GM12873 (cell line): ENCODE measurements around the gene ALG2.

Source experiments
- TF ChIP-seq, protein P1 (sequence below): IDR thresholded peaks from 2 replicates; pipeline ENCODE4 v1.5.1; 2012; ENCODE audit warnings: low read depth, mild to moderate bottlenecking, moderate library complexity, low read length, control low read depth; ENCODE audit not compliant: insufficient read depth; ENCODE audit errors: missing control alignments

ALG2 gene

DNA sequence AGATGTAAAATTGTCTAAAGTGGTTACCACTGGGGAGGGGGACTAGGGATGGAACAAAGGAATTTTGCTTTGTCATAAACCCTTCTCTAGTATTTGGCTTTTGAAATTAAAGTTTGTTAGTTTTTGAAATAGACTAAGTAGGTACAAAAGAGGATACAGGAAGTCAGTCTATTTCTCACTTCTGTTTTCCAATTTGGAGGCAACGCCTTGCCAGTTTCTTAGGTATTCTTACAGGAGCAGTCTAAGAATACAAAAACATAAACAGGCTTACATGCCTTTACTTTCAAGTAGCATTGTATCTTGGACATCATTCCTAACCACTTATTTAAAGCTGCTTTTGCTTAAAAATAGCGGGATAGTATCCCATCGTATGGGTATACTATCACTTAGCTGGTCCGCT, 34.4 kb downstream of the ALG2 start:
- TF ChIP-seq, protein P1, sequence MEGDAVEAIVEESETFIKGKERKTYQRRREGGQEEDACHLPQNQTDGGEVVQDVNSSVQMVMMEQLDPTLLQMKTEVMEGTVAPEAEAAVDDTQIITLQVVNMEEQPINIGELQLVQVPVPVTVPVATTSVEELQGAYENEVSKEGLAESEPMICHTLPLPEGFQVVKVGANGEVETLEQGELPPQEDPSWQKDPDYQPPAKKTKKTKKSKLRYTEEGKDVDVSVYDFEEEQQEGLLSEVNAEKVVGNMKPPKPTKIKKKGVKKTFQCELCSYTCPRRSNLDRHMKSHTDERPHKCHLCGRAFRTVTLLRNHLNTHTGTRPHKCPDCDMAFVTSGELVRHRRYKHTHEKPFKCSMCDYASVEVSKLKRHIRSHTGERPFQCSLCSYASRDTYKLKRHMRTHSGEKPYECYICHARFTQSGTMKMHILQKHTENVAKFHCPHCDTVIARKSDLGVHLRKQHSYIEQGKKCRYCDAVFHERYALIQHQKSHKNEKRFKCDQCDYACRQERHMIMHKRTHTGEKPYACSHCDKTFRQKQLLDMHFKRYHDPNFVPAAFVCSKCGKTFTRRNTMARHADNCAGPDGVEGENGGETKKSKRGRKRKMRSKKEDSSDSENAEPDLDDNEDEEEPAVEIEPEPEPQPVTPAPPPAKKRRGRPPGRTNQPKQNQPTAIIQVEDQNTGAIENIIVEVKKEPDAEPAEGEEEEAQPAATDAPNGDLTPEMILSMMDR: no peak

DNA sequence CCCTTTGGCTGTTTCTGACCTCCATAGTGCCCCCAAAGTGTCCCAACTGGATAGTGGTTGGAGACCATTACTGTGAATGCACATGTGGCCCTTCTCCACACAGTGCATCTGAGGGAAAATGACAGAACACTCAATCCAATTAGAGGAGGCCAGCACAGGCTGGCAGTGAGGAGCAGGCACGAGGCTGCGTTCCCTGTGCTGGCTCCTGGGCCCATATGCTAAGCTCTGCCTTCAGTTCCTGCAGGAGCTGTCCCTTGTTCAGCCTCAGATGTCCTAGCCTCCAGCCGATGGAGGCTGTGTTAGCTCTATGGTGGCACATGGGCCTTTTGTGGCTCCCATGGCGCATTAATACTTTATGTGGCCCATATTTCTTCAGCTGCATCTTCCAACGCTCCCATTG, 35.8 kb downstream of the ALG2 start:
- TF ChIP-seq, protein P1: no peak

DNA sequence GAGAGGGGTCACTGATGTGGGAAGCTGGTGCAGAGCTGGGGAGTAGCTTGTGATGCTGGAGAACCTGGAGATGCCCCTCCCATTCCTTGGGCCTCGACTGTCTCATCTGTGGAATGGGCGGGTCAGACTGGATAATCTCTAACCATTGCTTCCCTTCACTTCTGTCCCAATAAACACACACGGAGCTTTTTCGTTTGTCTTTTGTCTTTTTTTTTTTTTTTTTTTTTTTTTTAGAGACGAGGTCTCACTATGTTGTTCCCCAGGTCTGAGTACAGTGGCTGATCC, 36.5 kb downstream of the ALG2 start:
- TF ChIP-seq, protein P1: no peak

DNA sequence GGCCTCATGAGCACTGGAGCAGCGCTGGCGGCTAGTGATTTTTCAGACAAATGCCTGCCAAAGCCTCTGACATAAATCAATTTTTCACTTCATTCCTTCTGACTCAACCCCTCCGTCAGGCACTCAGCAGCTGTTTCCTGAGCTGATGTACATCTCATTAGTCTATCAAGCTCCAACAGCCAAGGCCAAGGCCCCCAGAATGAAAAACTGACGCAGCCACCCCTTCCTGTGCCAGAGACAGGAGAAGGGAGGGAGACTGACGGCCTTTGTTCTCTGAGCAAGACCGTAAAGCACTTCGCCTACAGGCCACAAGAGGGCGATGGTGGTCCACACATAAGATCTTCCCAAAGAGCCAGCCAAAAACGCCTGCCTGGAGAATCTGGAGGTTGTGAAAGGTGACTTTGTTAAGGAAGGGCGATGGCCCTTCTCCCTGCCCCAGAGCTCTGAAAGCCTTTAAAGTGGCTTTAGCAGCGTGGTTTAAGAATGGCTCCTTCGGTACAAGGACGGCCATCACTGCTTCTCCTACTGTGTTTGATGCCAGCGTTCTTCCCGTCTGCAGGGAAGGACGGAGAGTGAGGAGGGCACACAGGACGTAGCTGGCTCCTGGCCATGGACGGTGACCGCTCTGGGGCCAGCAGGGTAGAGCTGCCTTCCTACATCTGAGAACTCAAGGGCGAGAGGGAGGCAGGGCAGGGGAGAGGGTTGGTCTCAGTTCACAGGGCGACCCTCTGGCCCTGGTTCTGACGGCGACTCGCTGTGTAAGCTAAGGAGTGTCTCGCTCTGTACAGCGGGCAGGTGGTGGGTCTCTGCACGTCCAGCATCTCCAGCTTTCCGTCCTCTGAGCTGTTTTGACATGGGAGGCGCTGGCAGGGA, 37.0 kb downstream of the ALG2 start:
- TF ChIP-seq, protein P1: peak; percentile 95

DNA sequence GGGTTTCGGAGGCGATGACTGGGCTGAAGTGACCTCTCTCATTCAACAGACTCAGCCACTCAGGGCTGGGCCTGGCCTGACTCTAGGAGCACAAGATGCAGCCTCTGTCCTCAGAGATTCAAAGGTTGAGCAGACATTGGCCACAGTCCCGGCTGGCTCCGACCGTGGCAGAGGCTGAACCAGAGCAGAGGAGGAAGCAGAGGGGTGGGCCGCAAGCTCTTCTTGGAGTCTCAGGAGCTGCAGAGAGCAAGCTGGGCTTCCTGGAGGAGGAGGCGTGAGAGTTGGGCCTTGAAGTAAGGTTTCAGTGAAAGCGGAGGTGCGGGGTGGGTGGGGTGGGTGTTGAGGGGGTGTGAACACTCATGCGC, 37.6 kb downstream of the ALG2 start:
- TF ChIP-seq, protein P1: no peak

DNA sequence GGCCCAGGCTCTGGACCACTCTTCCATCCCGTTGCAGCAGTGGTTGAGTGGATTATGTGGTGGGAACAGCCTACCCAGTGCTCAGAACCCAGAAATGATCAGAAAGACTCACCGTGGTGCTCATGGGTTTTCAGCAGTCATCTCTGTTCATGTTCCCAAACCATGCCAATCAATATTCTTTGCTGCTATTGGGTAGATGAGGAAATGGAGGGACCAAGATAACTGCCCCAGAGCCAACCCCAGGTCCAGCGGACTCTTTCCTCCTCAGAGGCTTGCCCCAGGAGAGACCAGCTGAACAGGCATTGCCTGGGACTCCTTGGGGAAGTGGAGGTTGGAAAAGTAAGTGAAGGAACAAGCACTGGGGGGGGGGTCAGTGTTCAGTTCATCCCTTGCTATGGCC, 38.1 kb downstream of the ALG2 start:
- TF ChIP-seq, protein P1: no peak

DNA sequence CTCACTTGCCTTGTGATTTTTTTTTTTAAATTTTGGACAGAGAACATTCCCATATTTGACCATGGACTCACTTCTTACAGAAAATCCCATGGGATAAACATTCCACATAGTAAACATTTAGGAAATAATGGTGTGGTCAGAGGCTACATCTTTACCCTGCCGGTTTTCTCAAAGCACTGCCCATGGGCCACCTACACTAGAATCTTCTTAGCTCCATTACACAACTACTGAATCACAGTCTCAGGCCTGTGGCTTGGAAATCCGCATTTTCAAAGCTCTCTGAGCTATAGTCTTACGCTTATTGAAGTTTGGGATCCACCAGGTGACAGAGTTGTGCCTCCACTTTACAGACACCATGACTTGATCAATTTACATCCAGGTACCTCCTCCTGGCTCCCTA, 39.4 kb downstream of the ALG2 start:
- TF ChIP-seq, protein P1: no peak
